DND-41 (cell line): ENCODE measurements around the gene NUDT21.

Experiments
- ATAC-seq: fragments of 200-7000 bp; cut with Tn5 transposase; 3 replicates; pipeline ENCODE4 v1.9.1; 2021; ENCODE audit warnings: low read depth; ENCODE audit not compliant: insufficient read depth
- DNase-seq: peaks from one replicate; pipeline ENCODE4 v3.0.0-alpha.2; 2020
- H2AFZ ChIP-seq: 2 replicates; pipeline ENCODE4 v1.6.0; 2012; ENCODE audit warnings: low read depth, low read length
- H3K27ac ChIP-seq: 2 replicates; pipeline ENCODE4 v1.5.1; 2012; ENCODE audit warnings: low read length, inconsistent platforms
- H3K27me3 ChIP-seq: fragments of 200-600 bp; sonication (generic); 2 replicates; pipeline ENCODE4 v1.6.0; 2012; ENCODE audit warnings: low read length, mild to moderate bottlenecking, inconsistent platforms; ENCODE audit not compliant: insufficient read depth, poor library complexity
- H3K36me3 ChIP-seq: 2 replicates; pipeline ENCODE4 v1.5.1; 2012; ENCODE audit warnings: low read length, inconsistent platforms; ENCODE audit not compliant: insufficient read depth
- H3K4me1 ChIP-seq: 2 replicates; pipeline ENCODE4 v1.5.1; 2012; ENCODE audit warnings: mild to moderate bottlenecking, low read length; ENCODE audit not compliant: insufficient read depth
- H3K4me2 ChIP-seq: 2 replicates; pipeline ENCODE4 v1.6.0; 2012; ENCODE audit warnings: mild to moderate bottlenecking, moderate library complexity, low read length, inconsistent platforms; ENCODE audit not compliant: insufficient read depth
- H3K4me3 ChIP-seq, 2 experiments: fragments of 200-600 bp in 1 of 2; shearing (Covaris generic) in 1 of 2; 2 replicates each; pipeline ENCODE4 v1.5.1; 2012 to 2016; ENCODE audit warnings: inconsistent platforms in 2 of 2, low read length in 2 of 2, mild to moderate bottlenecking in 2 of 2, low read depth in 1 of 2, moderate library complexity in 1 of 2
- H3K79me2 ChIP-seq: 2 replicates; pipeline ENCODE4 v1.6.0; 2012; ENCODE audit warnings: low read length, inconsistent platforms; ENCODE audit not compliant: insufficient read depth
- H3K9ac ChIP-seq: 2 replicates; pipeline ENCODE4 v1.6.0; 2012; ENCODE audit warnings: low read depth, mild to moderate bottlenecking, inconsistent platforms, low read length, moderate library complexity
- H3K9me3 ChIP-seq: 2 replicates; pipeline ENCODE4 v1.5.1; 2012; ENCODE audit warnings: low read length, moderate library complexity, mild to moderate bottlenecking, inconsistent platforms; ENCODE audit not compliant: insufficient read depth, severe bottlenecking
- H4K20me1 ChIP-seq: 2 replicates; pipeline ENCODE4 v1.6.0; 2012; ENCODE audit warnings: low read length; ENCODE audit not compliant: insufficient read depth
- EZH2 ChIP-seq: IDR thresholded peaks from 3 replicates; pipeline ENCODE4 v1.6.1; 2012; ENCODE audit warnings: borderline replicate concordance, low read depth, mild to moderate bottlenecking, moderate library complexity, low read length, inconsistent platforms; ENCODE audit not compliant: severe bottlenecking
- TF ChIP-seq, protein P1 (sequence below): IDR thresholded peaks from 2 replicates; pipeline ENCODE4 v1.5.1; 2012; ENCODE audit warnings: borderline replicate concordance, low read length, moderate library complexity, mild to moderate bottlenecking; ENCODE audit not compliant: poor library complexity, severe bottlenecking; ENCODE audit errors: extremely low read depth

Gene NUDT21

DNA sequence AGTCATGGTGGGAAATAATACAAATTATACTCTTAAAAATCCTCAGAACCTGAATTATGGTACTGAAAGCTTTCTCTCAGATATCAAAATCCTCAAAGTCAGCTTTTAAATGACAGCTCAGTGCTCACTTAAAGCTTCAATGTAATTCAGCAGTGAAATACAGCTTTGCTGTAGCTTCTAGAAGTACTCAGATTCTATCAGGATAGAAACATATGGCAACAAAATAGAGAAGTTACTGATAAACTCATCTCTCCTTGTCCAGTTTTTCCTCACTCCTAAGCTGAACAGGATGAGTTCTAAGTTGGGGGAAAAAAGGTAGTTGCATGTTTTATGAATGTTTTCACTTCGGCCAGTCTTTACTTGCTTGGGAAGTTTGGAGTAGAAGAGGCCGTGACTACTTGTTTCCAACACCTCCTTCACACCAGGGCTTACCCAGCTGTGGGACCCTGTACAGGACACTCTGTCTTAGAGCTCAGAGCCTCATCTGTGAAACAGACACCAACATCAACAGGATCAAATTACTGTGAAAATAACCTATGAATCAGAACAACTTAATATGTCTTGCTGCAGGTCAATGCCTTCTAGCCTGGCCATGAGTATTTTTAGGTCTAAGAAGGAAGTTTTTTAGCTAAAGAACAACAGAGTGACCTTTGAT is 30.5 kb upstream of the NUDT21 start:
- no peaks in the 10 kb centered on the region for H3K79me2 ChIP-seq
- H2AFZ ChIP-seq: no peak overlapping the region
- TF ChIP-seq, protein P1, sequence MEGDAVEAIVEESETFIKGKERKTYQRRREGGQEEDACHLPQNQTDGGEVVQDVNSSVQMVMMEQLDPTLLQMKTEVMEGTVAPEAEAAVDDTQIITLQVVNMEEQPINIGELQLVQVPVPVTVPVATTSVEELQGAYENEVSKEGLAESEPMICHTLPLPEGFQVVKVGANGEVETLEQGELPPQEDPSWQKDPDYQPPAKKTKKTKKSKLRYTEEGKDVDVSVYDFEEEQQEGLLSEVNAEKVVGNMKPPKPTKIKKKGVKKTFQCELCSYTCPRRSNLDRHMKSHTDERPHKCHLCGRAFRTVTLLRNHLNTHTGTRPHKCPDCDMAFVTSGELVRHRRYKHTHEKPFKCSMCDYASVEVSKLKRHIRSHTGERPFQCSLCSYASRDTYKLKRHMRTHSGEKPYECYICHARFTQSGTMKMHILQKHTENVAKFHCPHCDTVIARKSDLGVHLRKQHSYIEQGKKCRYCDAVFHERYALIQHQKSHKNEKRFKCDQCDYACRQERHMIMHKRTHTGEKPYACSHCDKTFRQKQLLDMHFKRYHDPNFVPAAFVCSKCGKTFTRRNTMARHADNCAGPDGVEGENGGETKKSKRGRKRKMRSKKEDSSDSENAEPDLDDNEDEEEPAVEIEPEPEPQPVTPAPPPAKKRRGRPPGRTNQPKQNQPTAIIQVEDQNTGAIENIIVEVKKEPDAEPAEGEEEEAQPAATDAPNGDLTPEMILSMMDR: no peak
- TF ChIP-seq EZH2: no peak
- no peak overlapping the region for H3K9ac ChIP-seq
- H3K9me3 ChIP-seq: no peaks in the 10 kb centered on the region
- ATAC-seq (no peak), DNase-seq (no peak)
- H4K20me1 ChIP-seq: no peaks in the 10 kb centered on the region
- H3K4me3 ChIP-seq: no peak overlapping the region
- H3K27me3 ChIP-seq: no peaks in the 10 kb centered on the region
- no peaks in the 10 kb centered on the region for H3K4me1 ChIP-seq
- H3K4me2 ChIP-seq: no peak overlapping the region
- peaks cover 53% of the 10 kb centered on the region for H3K36me3 ChIP-seq
- no peak overlapping the region for H3K27ac ChIP-seq

DNA sequence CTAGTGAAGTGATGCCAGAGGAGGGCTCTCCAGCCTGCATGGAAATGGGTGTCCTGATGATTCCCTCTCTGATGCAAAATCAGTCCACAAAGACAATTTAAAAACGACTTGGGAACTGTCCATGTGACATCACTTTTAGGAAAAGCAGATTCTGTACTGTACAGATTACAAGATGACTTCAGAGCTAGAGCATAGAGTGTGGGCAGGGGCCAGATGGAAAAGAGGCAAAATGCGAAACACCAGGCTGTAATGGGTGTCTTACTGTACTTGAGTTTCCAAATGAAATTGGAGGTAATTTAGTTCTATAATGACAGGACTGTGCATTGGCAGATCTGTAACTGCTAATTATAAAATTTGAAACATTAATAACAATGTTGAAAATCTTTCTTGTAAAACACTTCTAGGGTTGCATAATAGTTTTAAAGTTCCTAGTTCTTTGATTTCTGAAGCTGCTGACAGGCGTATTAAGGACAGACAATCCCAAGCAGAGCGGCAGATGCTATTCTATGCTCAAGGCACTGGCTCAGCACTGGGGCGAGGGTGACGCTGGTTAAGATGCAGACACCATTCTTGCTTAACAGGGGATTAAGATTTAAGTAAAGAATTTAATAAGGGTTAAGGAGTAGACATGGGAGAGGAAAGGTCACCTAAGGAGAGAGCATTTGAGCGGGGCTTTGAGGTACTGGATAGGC is 29.8 kb upstream of the NUDT21 start:
- Histone ChIP-seq H3K9ac (no peak overlapping the region), H3K4me2 (no peak overlapping the region), H2AFZ (no peak overlapping the region), H3K79me2 (no peaks in the 10 kb centered on the region), H3K27ac (no peak overlapping the region), H3K4me1 (no peaks in the 10 kb centered on the region), H3K27me3 (no peaks in the 10 kb centered on the region), H3K4me3 (no peak overlapping the region), H3K9me3 (no peaks in the 10 kb centered on the region), H4K20me1 (no peaks in the 10 kb centered on the region), H3K36me3 (peaks cover 60% of the 10 kb centered on the region)
- ATAC-seq: no peak
- TF ChIP-seq, protein P1: no peak
- no peak for TF ChIP-seq EZH2
- DNase-seq: no peak

DNA sequence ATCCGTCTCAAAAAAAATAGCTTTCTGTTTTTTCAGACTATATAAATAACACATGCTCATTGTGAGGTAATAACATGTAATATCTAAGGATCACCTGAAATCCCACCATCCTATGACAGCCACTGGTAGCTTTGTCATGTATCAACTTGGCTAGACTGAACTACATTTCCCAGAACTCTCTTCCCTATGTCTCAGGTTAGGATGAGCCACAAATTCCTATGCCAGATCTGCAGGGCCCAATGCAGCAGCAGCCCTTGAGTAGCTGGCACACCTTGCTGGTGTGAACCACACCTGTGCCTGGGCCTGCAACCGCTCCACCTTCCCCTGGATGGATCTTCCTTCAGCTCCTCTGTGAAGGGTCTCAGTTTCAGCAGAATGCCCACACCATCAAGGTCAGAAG is 28.3 kb upstream of the NUDT21 start:
- DNase-seq (no peak), ATAC-seq (no peak)
- Histone ChIP-seq H3K4me2 (no peak overlapping the region), H3K9me3 (no peaks in the 10 kb centered on the region), H2AFZ (no peak overlapping the region), H3K79me2 (no peaks in the 10 kb centered on the region), H3K9ac (no peak overlapping the region), H4K20me1 (no peaks in the 10 kb centered on the region), H3K4me1 (no peaks in the 10 kb centered on the region), H3K36me3 (peaks cover 63% of the 10 kb centered on the region), H3K4me3 (no peak overlapping the region), H3K27ac (no peak overlapping the region), H3K27me3 (no peaks in the 10 kb centered on the region)
- TF ChIP-seq EZH2: no peak
- TF ChIP-seq, protein P1: no peak
